NOMO-1 treated with DMSO at 0.1 percent for 48 hours (cell line): ENCODE measurements around the gene ZNF678.

Source experiments
- DNase-seq: peaks from one replicate; lab custom pipeline; 2025; ENCODE audit not compliant: unreplicated experiment; lab: John Stamatoyannopoulos, UW

Gene ZNF678

DNA sequence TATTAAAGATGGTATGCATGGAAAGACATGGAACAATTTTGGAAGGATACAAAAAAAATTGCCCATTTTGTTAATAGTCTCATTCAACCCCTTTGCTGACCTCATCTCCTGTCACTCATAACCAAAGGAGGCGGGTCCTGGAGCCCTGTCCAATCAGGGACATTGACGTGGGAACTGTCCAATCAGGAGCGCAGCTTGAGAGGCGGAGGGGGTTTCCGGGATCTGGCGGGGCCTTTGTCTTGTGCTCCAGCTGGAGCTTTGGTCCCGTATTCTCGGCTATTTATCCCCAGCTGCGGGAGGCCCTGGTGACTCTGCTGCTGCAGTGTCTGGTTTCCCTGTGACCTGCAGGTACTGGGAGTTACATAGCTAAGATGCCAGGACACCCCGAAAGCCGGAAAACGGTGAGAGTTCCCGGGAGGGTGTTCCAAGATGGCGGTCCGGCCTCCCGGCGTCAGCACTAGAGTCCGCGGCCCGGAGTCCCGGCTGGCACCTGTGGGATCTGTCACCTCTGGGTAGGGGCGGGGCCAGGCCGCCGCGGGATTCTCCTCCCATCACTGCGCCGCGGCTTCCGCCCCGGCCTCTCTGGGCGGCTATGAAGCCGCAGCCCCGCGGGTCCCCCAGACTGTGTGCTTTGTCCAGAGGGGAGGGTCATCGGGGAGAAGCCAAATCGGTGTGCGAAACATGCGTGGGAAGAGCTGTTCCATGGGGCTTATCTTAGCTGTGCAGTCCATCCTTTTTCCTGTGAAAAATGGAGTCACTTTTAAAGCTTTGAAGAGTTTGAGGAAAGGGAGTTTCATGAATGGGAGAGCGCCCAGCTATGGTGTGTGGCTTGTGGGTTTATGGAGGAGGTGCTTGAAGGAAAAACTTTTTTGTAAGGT, at the start of gene ZNF678:
Gene ZNF678 (plus strand): TSS at position 233 of the 878 bp plus-strand sequence. CDS start 87,436 bp downstream, outside the sequence.
- DNase-seq = peak; percentile 82

GRCh38 chr1:227518876-227519275, 44.5 kb upstream of the ZNF678 start:
- no peak for DNase-seq

DNA sequence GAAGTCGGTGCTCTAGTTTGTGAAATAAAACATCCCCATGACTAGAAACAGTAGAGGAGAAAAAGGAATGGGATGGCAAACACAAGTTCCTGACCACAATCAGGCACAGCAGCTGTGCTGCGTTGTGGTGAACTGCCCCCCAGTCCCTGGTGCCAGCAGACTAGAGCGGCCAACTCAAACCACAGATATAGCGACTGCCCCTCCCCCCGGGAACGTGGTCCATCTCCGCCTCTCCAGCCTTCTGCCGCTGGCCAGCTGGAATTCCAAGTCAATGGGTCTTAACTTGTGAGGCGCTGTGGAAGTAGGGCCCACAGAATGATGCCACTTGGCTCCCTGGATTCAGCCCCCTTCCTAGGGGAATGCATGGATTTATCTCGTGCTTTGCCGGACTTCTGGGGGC, 41.6 kb upstream of the ZNF678 start:
- DNase-seq = no peak

DNA sequence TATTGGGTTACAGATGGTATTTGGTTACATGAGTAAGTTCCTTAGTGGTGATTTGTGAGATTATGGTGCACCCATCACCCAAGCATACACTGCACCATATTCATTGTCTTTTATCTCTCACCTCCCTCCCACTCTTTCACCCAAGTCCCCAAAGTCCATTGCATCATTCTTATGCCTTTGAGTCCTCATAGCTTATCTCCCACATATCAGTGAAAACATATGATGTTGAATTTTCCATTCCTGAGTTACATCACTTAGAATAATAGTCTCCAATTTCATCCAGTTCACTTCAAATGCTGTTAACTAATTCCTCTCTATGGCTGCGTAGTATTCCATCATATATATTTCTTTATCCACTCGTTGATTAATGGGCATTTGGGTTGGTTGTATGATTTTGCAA, 36.8 kb upstream of the ZNF678 start:
- DNase-seq = no peak

- DNase-seq = no peak
Observed at GRCh38 chr1:227532019-227532619, 31.2 kb upstream of the ZNF678 start.

GRCh38 chr1:227540170-227541098, 22.9 kb upstream of the ZNF678 start:
- DNase-seq = no peak

DNA sequence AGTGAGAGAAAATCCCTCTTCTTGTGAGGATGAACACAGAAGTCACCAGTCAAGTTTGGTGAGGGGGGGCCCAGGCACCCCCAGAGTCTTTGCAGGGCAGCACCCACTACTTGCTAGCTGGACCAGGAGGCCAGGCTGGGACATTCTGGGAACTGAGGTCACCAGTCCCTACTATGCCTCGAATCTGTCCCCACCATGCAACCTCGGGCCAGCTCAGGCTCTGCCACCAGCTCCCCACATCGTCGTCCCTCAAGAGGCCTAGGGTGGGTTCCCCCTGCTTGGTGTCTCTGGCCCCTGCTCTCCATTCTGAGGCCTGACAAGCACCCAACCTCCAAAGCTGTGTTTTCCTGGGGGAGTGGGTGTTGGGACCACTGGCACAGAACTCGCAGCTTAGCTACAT, 22.2 kb upstream of the ZNF678 start:
- no peak for DNase-seq

DNA sequence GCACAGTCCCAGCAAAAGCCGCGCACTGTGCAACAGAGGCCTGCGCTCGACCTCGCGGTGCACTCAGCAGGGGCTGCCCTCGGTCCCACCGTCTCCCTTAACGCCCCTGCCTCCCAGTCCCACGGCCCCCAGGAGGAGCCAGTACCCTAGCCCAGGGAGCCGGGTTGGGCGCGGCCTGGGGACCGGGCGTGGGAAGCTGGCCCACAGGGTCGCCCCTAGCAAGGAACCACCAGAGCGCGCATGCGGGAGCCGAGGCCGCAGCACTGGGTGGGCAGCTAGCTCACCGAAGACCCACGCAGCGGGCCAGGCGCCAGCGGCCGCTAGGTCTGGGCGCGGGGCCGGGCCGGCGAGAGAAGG, 21.6 kb upstream of the ZNF678 start:
- no peak for DNase-seq

- DNase-seq = peak; percentile 74
Observed at GRCh38 chr1:227542153-227543120, 20.9 kb upstream of the ZNF678 start.

GRCh38 chr1:227543283-227544066, 19.9 kb upstream of the ZNF678 start:
- DNase-seq = no peak

GRCh38 chr1:227544067-227545050, 19.0 kb upstream of the ZNF678 start:
- no peak for DNase-seq

- DNase-seq = no peak
Observed at GRCh38 chr1:227545361-227545760, 18.0 kb upstream of the ZNF678 start.

DNA sequence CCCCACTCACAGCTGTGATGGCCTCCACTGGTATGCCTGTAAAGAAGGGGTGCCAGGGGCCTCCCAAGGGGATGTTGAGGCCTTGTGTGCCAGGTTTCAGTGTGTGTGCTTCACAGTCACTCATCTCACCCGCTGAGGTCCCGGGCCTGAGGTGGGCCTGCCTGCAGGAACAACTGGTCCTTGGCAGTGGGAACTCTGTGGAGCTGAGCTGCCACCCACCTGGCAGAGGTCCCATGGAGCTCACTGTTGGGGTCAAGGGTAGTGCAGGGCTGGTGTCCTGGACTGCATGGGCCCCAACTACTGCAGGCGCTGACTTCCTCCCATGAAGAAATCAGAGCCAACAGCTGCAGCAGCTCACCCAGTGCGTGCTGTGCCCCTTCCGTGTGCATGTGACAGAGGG, 17.3 kb upstream of the ZNF678 start:
- DNase-seq = no peak

DNA sequence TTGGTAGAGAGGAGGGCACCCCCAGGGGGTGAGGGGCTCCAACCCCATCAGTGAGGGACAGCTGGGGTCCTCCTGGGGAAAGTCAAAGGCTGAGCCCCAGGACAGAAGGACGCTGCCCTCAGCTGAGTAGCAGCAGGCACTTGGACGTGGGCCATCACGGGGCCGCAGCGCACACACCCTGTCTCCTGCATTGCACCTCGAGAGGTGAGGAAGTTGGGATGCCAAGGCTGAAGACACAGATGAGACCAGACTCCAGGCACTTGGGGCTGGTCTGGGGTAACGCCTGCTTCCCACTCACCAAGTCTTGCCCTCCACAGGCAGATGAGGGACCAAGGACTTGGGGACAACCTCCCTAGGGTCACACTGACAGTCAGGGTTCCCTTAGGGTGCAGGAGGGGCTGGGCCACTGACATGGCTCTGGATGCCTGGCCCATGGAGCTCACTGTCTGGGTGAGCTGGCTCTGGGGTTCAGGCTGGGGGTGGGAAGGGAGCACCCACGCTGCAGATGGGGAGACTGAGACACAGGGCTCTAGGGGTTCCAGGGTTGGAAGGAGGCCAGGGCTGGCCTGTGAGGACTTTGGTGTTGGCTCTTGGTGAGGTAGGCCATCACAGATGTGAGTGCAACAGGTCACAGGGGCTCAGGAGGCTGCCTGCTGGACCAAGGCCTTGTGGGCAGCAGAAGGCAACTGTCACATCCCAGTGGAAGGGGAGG, 16.6 kb upstream of the ZNF678 start:
- no peak for DNase-seq

- DNase-seq = no peak
Observed at GRCh38 chr1:227547310-227548118, 15.8 kb upstream of the ZNF678 start.

GRCh38 chr1:227548119-227548397, 15.3 kb upstream of the ZNF678 start:
- DNase-seq = no peak

GRCh38 chr1:227548448-227548847, 14.9 kb upstream of the ZNF678 start:
- DNase-seq = no peak
